NB4 (cell line): Measurements from ENCODE around the gene PRKCE.

ENCODE experiments used
- MYC ChIP-seq: IDR thresholded peaks from 2 replicates; pipeline ENCODE4 v1.6.1; 2011; ENCODE audit warnings: low read depth, low read length
- POLR2A ChIP-seq: IDR thresholded peaks from 2 replicates; pipeline ENCODE4 v1.6.1; 2011; ENCODE audit warnings: mild to moderate bottlenecking; ENCODE audit not compliant: insufficient read length; ENCODE audit errors: extremely low read depth
- TF ChIP-seq, protein P1 (sequence below): IDR thresholded peaks from one replicate; pipeline ENCODE4 v1.5.1; 2012; ENCODE audit warnings: low read depth, low read length
- TF ChIP-seq, protein P2 (sequence below): IDR thresholded peaks from 2 replicates; pipeline ENCODE4 v1.6.1; 2011; ENCODE audit warnings: low read depth, low read length

DNA sequence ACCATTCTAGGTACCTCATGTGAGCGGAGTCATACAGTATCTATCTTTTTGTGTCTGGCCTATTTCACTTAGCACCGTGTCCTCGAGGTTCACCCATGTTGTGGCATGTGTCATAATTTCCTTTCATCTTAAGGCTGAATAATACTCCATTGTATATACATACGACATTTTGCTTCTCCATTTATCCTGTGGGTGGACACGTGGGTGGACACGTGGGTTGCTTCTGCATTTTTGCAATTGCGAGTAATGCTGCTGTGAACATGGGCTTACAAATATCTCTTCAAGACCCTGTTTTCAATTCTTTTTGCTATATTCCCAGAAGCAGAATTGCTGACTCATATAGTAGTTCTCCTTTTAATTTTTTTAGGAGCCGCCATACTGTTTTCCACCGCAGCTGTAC, 402.1 kb downstream of the PRKCE start:
- TF ChIP-seq, protein P1, sequence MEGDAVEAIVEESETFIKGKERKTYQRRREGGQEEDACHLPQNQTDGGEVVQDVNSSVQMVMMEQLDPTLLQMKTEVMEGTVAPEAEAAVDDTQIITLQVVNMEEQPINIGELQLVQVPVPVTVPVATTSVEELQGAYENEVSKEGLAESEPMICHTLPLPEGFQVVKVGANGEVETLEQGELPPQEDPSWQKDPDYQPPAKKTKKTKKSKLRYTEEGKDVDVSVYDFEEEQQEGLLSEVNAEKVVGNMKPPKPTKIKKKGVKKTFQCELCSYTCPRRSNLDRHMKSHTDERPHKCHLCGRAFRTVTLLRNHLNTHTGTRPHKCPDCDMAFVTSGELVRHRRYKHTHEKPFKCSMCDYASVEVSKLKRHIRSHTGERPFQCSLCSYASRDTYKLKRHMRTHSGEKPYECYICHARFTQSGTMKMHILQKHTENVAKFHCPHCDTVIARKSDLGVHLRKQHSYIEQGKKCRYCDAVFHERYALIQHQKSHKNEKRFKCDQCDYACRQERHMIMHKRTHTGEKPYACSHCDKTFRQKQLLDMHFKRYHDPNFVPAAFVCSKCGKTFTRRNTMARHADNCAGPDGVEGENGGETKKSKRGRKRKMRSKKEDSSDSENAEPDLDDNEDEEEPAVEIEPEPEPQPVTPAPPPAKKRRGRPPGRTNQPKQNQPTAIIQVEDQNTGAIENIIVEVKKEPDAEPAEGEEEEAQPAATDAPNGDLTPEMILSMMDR: no peak
- TF ChIP-seq MYC (no peak), POLR2A (no peak)
- TF ChIP-seq, protein P2, sequence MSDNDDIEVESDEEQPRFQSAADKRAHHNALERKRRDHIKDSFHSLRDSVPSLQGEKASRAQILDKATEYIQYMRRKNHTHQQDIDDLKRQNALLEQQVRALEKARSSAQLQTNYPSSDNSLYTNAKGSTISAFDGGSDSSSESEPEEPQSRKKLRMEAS: no peak
